Measurements from ENCODE around the gene CDH4. TPM values are rescaled to one million over a fixed set of nuclear protein-coding genes. Genes with fewer than 3 reads are reported as not detected.
A peak's percentile ranks its signal among the peaks of the same experiment; 100 is the strongest.

Gene CDH4
- total RNA-seq, 1 experiment from 2014 or later, result 0.13 TPM

- Histone ChIP-seq H3K4me1 (replicated peaks) (no peaks in the 10 kb centered on the region), H3K27ac (no peak overlapping the region), H3K36me3 (no peaks in the 10 kb centered on the region), H3K4me3 (no peak overlapping the region), H3K27me3 (replicated peaks) (no peaks in the 10 kb centered on the region; the same call in 1 of the 2 replicates), H3K9me3 (replicated peaks) (no peaks in the 10 kb centered on the region)
- DNase-seq (ENCODE audit: low read depth in 1 of 2, low spot score in 2 of 2), result no peak
Measured at GRCh38 chr20:61745397-61746146, 493.5 kb downstream of the CDH4 start.

GRCh38 chr20:61746147-61746646 lies 494.1 kb downstream of the CDH4 start:
- H3K4me1 ChIP-seq (replicated peaks), result no peaks in the 10 kb centered on the region
- H3K27ac ChIP-seq, result no peak overlapping the region
- H3K36me3 ChIP-seq, result no peaks in the 10 kb centered on the region
- no peak for DNase-seq (ENCODE audit: low read depth in 1 of 2, low spot score in 2 of 2)
- no peak overlapping the region for H3K4me3 ChIP-seq
- H3K27me3 ChIP-seq (replicated peaks), result no peaks in the 10 kb centered on the region; the same call in 1 of the 2 replicates
- no peaks in the 10 kb centered on the region for H3K9me3 ChIP-seq (replicated peaks)

- DNase-seq (ENCODE audit: low read depth in 1 of 2, low spot score in 2 of 2), result no peak
- Histone ChIP-seq H3K9me3 (replicated peaks) (no peaks in the 10 kb centered on the region), H3K4me3 (no peak overlapping the region), H3K36me3 (no peaks in the 10 kb centered on the region), H3K27ac (no peak overlapping the region), H3K27me3 (replicated peaks) (no peaks in the 10 kb centered on the region; the same call in 1 of the 2 replicates), H3K4me1 (replicated peaks) (no peaks in the 10 kb centered on the region)
Measured at GRCh38 chr20:61746781-61747180, 494.7 kb downstream of the CDH4 start.

GRCh38 chr20:61748376-61748775 lies 496.3 kb downstream of the CDH4 start:
- Histone ChIP-seq H3K27me3 (replicated peaks) (no peaks in the 10 kb centered on the region), H3K4me3 (no peak overlapping the region), H3K4me1 (replicated peaks) (no peaks in the 10 kb centered on the region), H3K27ac (no peak overlapping the region), H3K9me3 (replicated peaks) (no peaks in the 10 kb centered on the region), H3K36me3 (no peaks in the 10 kb centered on the region)
- DNase-seq (ENCODE audit: low read depth in 1 of 2, low spot score in 2 of 2), result no peak

- no peak overlapping the region for H3K4me3 ChIP-seq
- 0 out of 2 replicates have a peak, but pooled peaks cover 3% of the 10 kb centered on the region for H3K4me1 ChIP-seq (replicated peaks)
- no peaks in the 10 kb centered on the region for H3K27me3 ChIP-seq (replicated peaks)
- no peak overlapping the region for H3K27ac ChIP-seq
- DNase-seq (ENCODE audit: low read depth in 1 of 2, low spot score in 2 of 2), result no peak
- H3K9me3 ChIP-seq (replicated peaks), result no peaks in the 10 kb centered on the region
- H3K36me3 ChIP-seq, result no peaks in the 10 kb centered on the region
Measured at GRCh38 chr20:61749406-61750075, 497.5 kb downstream of the CDH4 start.

- Histone ChIP-seq H3K9me3 (replicated peaks) (no peaks in the 10 kb centered on the region), H3K27ac (no peak overlapping the region), H3K27me3 (replicated peaks) (no peaks in the 10 kb centered on the region), H3K4me1 (replicated peaks) (0 out of 2 replicates have a peak, but pooled peaks cover 3% of the 10 kb centered on the region), H3K36me3 (no peaks in the 10 kb centered on the region), H3K4me3 (no peak overlapping the region)
- DNase-seq (ENCODE audit: low read depth in 1 of 2, low spot score in 2 of 2), result no peak
Measured at GRCh38 chr20:61750093-61750492, 498.0 kb downstream of the CDH4 start.

GRCh38 chr20:61752576-61752975 lies 500.5 kb downstream of the CDH4 start:
- Histone ChIP-seq H3K27ac (no peak overlapping the region), H3K9me3 (replicated peaks) (no peaks in the 10 kb centered on the region), H3K4me1 (replicated peaks) (0 out of 2 replicates have a peak, but pooled peaks cover 3% of the 10 kb centered on the region), H3K4me3 (no peak overlapping the region), H3K36me3 (no peaks in the 10 kb centered on the region), H3K27me3 (replicated peaks) (no peaks in the 10 kb centered on the region)
- DNase-seq (ENCODE audit: low read depth in 1 of 2, low spot score in 2 of 2), result no peak

- H3K9me3 ChIP-seq (replicated peaks), result no peaks in the 10 kb centered on the region
- no peak overlapping the region for H3K27ac ChIP-seq
Measured at GRCh38 chr20:61753316-61753942, 501.4 kb downstream of the CDH4 start.

GRCh38 chr20:61753987-61754956 lies 502.2 kb downstream of the CDH4 start:
- Histone ChIP-seq H3K27me3 (replicated peaks) (0 out of 2 replicates have a peak, but pooled peaks cover 3% of the 10 kb centered on the region), H3K9me3 (replicated peaks) (no peaks in the 10 kb centered on the region), H3K36me3 (no peaks in the 10 kb centered on the region), H3K27ac (no peak overlapping the region), H3K4me3 (no peak overlapping the region), H3K4me1 (replicated peaks) (0 out of 2 replicates have a peak, but pooled peaks cover 3% of the 10 kb centered on the region)
- no peak for DNase-seq (ENCODE audit: low read depth in 1 of 2, low spot score in 2 of 2)

More at GRCh38 chr20:61753316-61753942, 501.4 kb downstream of the CDH4 start:
- DNase-seq (ENCODE audit: low read depth in 1 of 2, low spot score in 2 of 2), result peak in 1 of 2 experiments; percentile 11
- no peak overlapping the region for H3K4me3 ChIP-seq
- no peaks in the 10 kb centered on the region for H3K27me3 ChIP-seq (replicated peaks)
- H3K36me3 ChIP-seq, result no peaks in the 10 kb centered on the region
- H3K4me1 ChIP-seq (replicated peaks), result 0 out of 2 replicates have a peak, but pooled peaks cover 3% of the 10 kb centered on the region

- Histone ChIP-seq H3K27ac (no peak overlapping the region), H3K4me3 (no peak overlapping the region), H3K4me1 (replicated peaks) (0 out of 2 replicates have a peak, but pooled peaks cover 3% of the 10 kb centered on the region), H3K9me3 (replicated peaks) (no peaks in the 10 kb centered on the region), H3K36me3 (no peaks in the 10 kb centered on the region), H3K27me3 (replicated peaks) (peaks cover 6% of the 10 kb centered on the region)
- no peak for DNase-seq (ENCODE audit: low read depth in 1 of 2, low spot score in 2 of 2)
Measured at GRCh38 chr20:61754976-61755778, 503.1 kb downstream of the CDH4 start.

- Histone ChIP-seq H3K36me3 (no peaks in the 10 kb centered on the region), H3K4me1 (replicated peaks) (0 out of 2 replicates have a peak, but pooled peaks cover 3% of the 10 kb centered on the region), H3K27me3 (replicated peaks) (peaks cover 17% of the 10 kb centered on the region), H3K27ac (no peak overlapping the region), H3K4me3 (no peak overlapping the region), H3K9me3 (replicated peaks) (no peaks in the 10 kb centered on the region)
- DNase-seq (ENCODE audit: low read depth in 1 of 2, low spot score in 2 of 2), result no peak
Measured at GRCh38 chr20:61755971-61756845, 504.1 kb downstream of the CDH4 start.
